Measurements from ENCODE around the gene POU2AF1.
"Not testable (repeated sequence)": the region's sequence is repeated elsewhere in the genome, so short reads cannot be mapped to it uniquely, and the experiment has no call there.

POU2AF1 gene

GRCh38 chr11:111324277-111324720 is 54.8 kb downstream of the POU2AF1 start:
- Histone ChIP-seq H3K79me2 (ENCODE audit: control insufficient read depth, low read length) (no peaks in the 10 kb centered on the region), H3K4me3 (ENCODE audit: low read length) (no peak overlapping the region), H3K9me2 (replicated peaks; ENCODE audit: control insufficient read depth, low read length) (no peaks in the 10 kb centered on the region), H3K9me3 (ENCODE audit: control insufficient read depth, insufficient read depth, low read length) (no peaks in the 10 kb centered on the region), H3K27me3 (ENCODE audit: control insufficient read depth, low read length) (peaks cover 13% of the 10 kb centered on the region), H3K27ac (ENCODE audit: low read depth, low read length) (no peak overlapping the region), H3K4me2 (ENCODE audit: low read length) (no peak overlapping the region), H3K4me1 (ENCODE audit: control insufficient read depth, low read length) (no peaks in the 10 kb centered on the region), H3F3A (ENCODE audit: control insufficient read depth, insufficient read depth) (no peaks in the 10 kb centered on the region), H4K20me1 (ENCODE audit: control insufficient read depth, insufficient read depth, low read depth, low read length) (no peaks in the 10 kb centered on the region), H3K36me3 (ENCODE audit: control insufficient read depth, low read length) (no peaks in the 10 kb centered on the region)
- TF ChIP-seq EZH2phosphoT487 (IDR thresholded peaks at IDR 0.05; ENCODE audit: borderline replicate concordance, low read length) (no peak), CTCF (IDR thresholded peaks at IDR 0.05; ENCODE audit: low read depth, low read length, poor library complexity, severe bottlenecking) (no peak)

- Histone ChIP-seq H3K4me3 (ENCODE audit: low read length) (no peak overlapping the region), H3K36me3 (ENCODE audit: control insufficient read depth, low read length) (no peaks in the 10 kb centered on the region), H3K9me2 (replicated peaks; ENCODE audit: control insufficient read depth, low read length) (no peaks in the 10 kb centered on the region), H3K79me2 (ENCODE audit: control insufficient read depth, low read length) (no peaks in the 10 kb centered on the region), H3K27ac (ENCODE audit: low read depth, low read length) (no peak overlapping the region), H3K4me1 (ENCODE audit: control insufficient read depth, low read length) (no peaks in the 10 kb centered on the region), H3F3A (ENCODE audit: control insufficient read depth, insufficient read depth) (no peaks in the 10 kb centered on the region), H3K27me3 (ENCODE audit: control insufficient read depth, low read length) (peaks cover 16% of the 10 kb centered on the region), H3K9me3 (ENCODE audit: control insufficient read depth, insufficient read depth, low read length) (no peaks in the 10 kb centered on the region), H3K4me2 (ENCODE audit: low read length) (no peak overlapping the region), H4K20me1 (ENCODE audit: control insufficient read depth, insufficient read depth, low read depth, low read length) (no peaks in the 10 kb centered on the region)
- TF ChIP-seq CTCF (IDR thresholded peaks at IDR 0.05; ENCODE audit: low read depth, low read length, poor library complexity, severe bottlenecking): no peak
- TF ChIP-seq EZH2phosphoT487 (IDR thresholded peaks at IDR 0.05; ENCODE audit: borderline replicate concordance, low read length): no peak
Measured at GRCh38 chr11:111322534-111322933, 56.5 kb downstream of the POU2AF1 start.

- H3K79me2 ChIP-seq (ENCODE audit: control insufficient read depth, low read length): no peaks in the 10 kb centered on the region
- no peak overlapping the region for H3K27ac ChIP-seq (ENCODE audit: low read depth, low read length)
- no peaks in the 10 kb centered on the region for H3F3A ChIP-seq (ENCODE audit: control insufficient read depth, insufficient read depth)
- no peaks in the 10 kb centered on the region for H4K20me1 ChIP-seq (ENCODE audit: control insufficient read depth, insufficient read depth, low read depth, low read length)
- peaks cover 16% of the 10 kb centered on the region for H3K27me3 ChIP-seq (ENCODE audit: control insufficient read depth, low read length)
- no peaks in the 10 kb centered on the region for H3K9me3 ChIP-seq (ENCODE audit: control insufficient read depth, insufficient read depth, low read length)
- no peak overlapping the region for H3K4me3 ChIP-seq (ENCODE audit: low read length)
- no peaks in the 10 kb centered on the region for H3K4me1 ChIP-seq (ENCODE audit: control insufficient read depth, low read length)
- TF ChIP-seq EZH2phosphoT487 (IDR thresholded peaks at IDR 0.05; ENCODE audit: borderline replicate concordance, low read length): no peak
- H3K36me3 ChIP-seq (ENCODE audit: control insufficient read depth, low read length): no peaks in the 10 kb centered on the region
- H3K4me2 ChIP-seq (ENCODE audit: low read length): no peak overlapping the region
- no peaks in the 10 kb centered on the region for H3K9me2 ChIP-seq (replicated peaks; ENCODE audit: control insufficient read depth, low read length)
Measured at GRCh38 chr11:111320728-111321568, 58.1 kb downstream of the POU2AF1 start.

GRCh38 chr11:111320199-111320598 is 58.9 kb downstream of the POU2AF1 start:
- not testable (repeated sequence) for H3K36me3 ChIP-seq (ENCODE audit: control insufficient read depth, low read length); H3K9me2 ChIP-seq (replicated peaks; ENCODE audit: control insufficient read depth, low read length); H3K4me1 ChIP-seq (ENCODE audit: control insufficient read depth, low read length); H4K20me1 ChIP-seq (ENCODE audit: control insufficient read depth, insufficient read depth, low read depth, low read length); H3K9me3 ChIP-seq (ENCODE audit: control insufficient read depth, insufficient read depth, low read length); H3K27ac ChIP-seq (ENCODE audit: low read depth, low read length); H3K79me2 ChIP-seq (ENCODE audit: control insufficient read depth, low read length); H3K4me3 ChIP-seq (ENCODE audit: low read length); H3K4me2 ChIP-seq (ENCODE audit: low read length); H3F3A ChIP-seq (ENCODE audit: control insufficient read depth, insufficient read depth)
- H3K27me3 ChIP-seq (ENCODE audit: control insufficient read depth, low read length): peaks cover 16% of the 10 kb centered on the region

All from DOHH2 (cell line).